Skin epidermis (tissue), 12 donors: ENCODE results near the gene MFSD12.

Experiments
- H3K27ac ChIP-seq, 21 experiments: fragments of 200-600 bp; sonication (generic) in 11 of 21; one replicate each; pipeline ENCODE4 v1.5.0; 2020; ENCODE audit warnings: mild to moderate bottlenecking in 3 of 21, inconsistent platforms in 2 of 21, moderate library complexity in 2 of 21
- H3K4me3 ChIP-seq, 7 experiments: fragments of 200-600 bp; sonication (generic) in 2 of 7; one replicate each; pipeline ENCODE4 v1.5.0; 2020; ENCODE audit warnings: inconsistent platforms in 2 of 7, mild to moderate bottlenecking in 2 of 7, moderate library complexity in 1 of 7

MFSD12 gene

GRCh38 chr19:3528539-3529211 lies 28.7 kb downstream of the MFSD12 start:
- H3K27ac ChIP-seq, result no peak overlapping the region
- H3K4me3 ChIP-seq, result no peak overlapping the region

- no peak overlapping the region for H3K4me3 ChIP-seq
- no peak overlapping the region for H3K27ac ChIP-seq
Measured at GRCh38 chr19:3528080-3528479, 29.3 kb downstream of the MFSD12 start.

GRCh38 chr19:3527238-3527910 lies 30.0 kb downstream of the MFSD12 start:
- H3K4me3 ChIP-seq, result no peak overlapping the region
- H3K27ac ChIP-seq, result no peak overlapping the region

GRCh38 chr19:3526507-3527237 lies 30.7 kb downstream of the MFSD12 start:
- H3K27ac ChIP-seq, result no peak overlapping the region
- no peak overlapping the region for H3K4me3 ChIP-seq

GRCh38 chr19:3524904-3525451 lies 32.4 kb downstream of the MFSD12 start:
- Histone ChIP-seq H3K27ac (no peak overlapping the region), H3K4me3 (no peak overlapping the region)

GRCh38 chr19:3524078-3524842 lies 33.1 kb downstream of the MFSD12 start:
- Histone ChIP-seq H3K4me3 (no peak overlapping the region), H3K27ac (no peak overlapping the region)

- Histone ChIP-seq H3K27ac (no peak overlapping the region), H3K4me3 (no peak overlapping the region)
Measured at GRCh38 chr19:3523361-3524077, 33.9 kb downstream of the MFSD12 start.

GRCh38 chr19:3522421-3523360 lies 34.7 kb downstream of the MFSD12 start:
- H3K27ac ChIP-seq, result peak overlapping the region in 1 of 21 experiments; percentile 20

GRCh38 chr19:3521104-3521445 lies 36.3 kb downstream of the MFSD12 start:
- Histone ChIP-seq H3K27ac (peak overlapping the region in 5 of 21 experiments; percentile 25 to 69 (median 48)), H3K4me3 (no peak overlapping the region)

More at GRCh38 chr19:3522421-3523360, 34.7 kb downstream of the MFSD12 start:
- no peak overlapping the region for H3K4me3 ChIP-seq

GRCh38 chr19:3520166-3521103 lies 37.0 kb downstream of the MFSD12 start:
- Histone ChIP-seq H3K4me3 (no peak overlapping the region), H3K27ac (peak overlapping the region in 5 of 21 experiments; percentile 25 to 69 (median 48))

- no peak overlapping the region for H3K4me3 ChIP-seq
Measured at GRCh38 chr19:3519126-3519525, 38.3 kb downstream of the MFSD12 start.

GRCh38 chr19:3518659-3519058 lies 38.7 kb downstream of the MFSD12 start:
- H3K4me3 ChIP-seq, result no peak overlapping the region
- no peak overlapping the region for H3K27ac ChIP-seq

More at GRCh38 chr19:3519126-3519525, 38.3 kb downstream of the MFSD12 start:
- H3K27ac ChIP-seq, result no peak overlapping the region

- H3K27ac ChIP-seq, result no peak overlapping the region
Measured at GRCh38 chr19:3518255-3518654, 39.1 kb downstream of the MFSD12 start.

GRCh38 chr19:3517638-3518037 lies 39.7 kb downstream of the MFSD12 start:
- H3K27ac ChIP-seq, result no peak overlapping the region
- H3K4me3 ChIP-seq, result no peak overlapping the region

More at GRCh38 chr19:3518255-3518654, 39.1 kb downstream of the MFSD12 start:
- H3K4me3 ChIP-seq, result no peak overlapping the region

GRCh38 chr19:3516675-3517207 lies 40.6 kb downstream of the MFSD12 start:
- no peak overlapping the region for H3K27ac ChIP-seq
- no peak overlapping the region for H3K4me3 ChIP-seq

GRCh38 chr19:3515891-3516422 lies 41.4 kb downstream of the MFSD12 start:
- Histone ChIP-seq H3K27ac (peak overlapping the region in 1 of 21 experiments; percentile 19), H3K4me3 (no peak overlapping the region)
